H1 (cell line): ENCODE results near the gene NCAPG2. TPM values are rescaled to one million over a fixed set of nuclear protein-coding genes. Genes with fewer than 3 reads are reported as not detected.

Experiments
- BACH1 ChIP-seq: IDR thresholded peaks from 2 replicates; pipeline ENCODE4 v1.6.1; 2012; ENCODE audit warnings: low read length, improper control_type of control experiment
- MAX ChIP-seq: IDR thresholded peaks from 2 replicates; pipeline ENCODE4 v1.6.1; 2012; ENCODE audit warnings: inconsistent platforms
- SUZ12 ChIP-seq: fragments of 200-600 bp; sonication (generic); IDR thresholded peaks from 2 replicates; pipeline ENCODE4 v1.6.1; 2012; ENCODE audit warnings: mild to moderate bottlenecking, inconsistent platforms, low read length, moderate library complexity, mixed read lengths
- polyA plus RNA-seq, 7 experiments: library from polyadenylated mRNA; depleted of rRNA in 3 of 7; stranded (reverse) in 5 of 7; unstranded in 2 of 7; fragments of >200 nt in 5 of 7; fragments of 200-250 nt in 2 of 7; gene quantifications; 1 replicate in 5 of 7; 2 replicates in 1 of 7; 4 replicates in 1 of 7; pipeline versions ENCODE4 v1.2.1 to v1.2.3, GENCODE V29; 2011 to 2013; ENCODE audit warnings: missing spikeins in 2 of 7, mixed read lengths in 2 of 7
- total RNA-seq: library from RNA; stranded (reverse); fragmentation: NEBNext Ultra II Directional; extraction: Animal tissue kit (Norgen Biotek cat#: 25700); gene quantifications from 2 replicates; pipeline ENCODE4 v1.2.1, GENCODE V29; 2021

NCAPG2 gene
- total and polyA plus RNA-seq, 2 of the 8 experiments (the other 6 are each of a cell fraction or from before 2014, with no cell fraction given): 49.9 to 119 TPM

GRCh38 chr7:158749396-158749795 is 44.8 kb upstream of the NCAPG2 start (continued):
- TF ChIP-seq MAX (no peak), SUZ12 (no peak), BACH1 (no peak)
